CD4-positive, alpha-beta T cell treated with Interleukin-1 beta for 1 hour (primary cell): Measurements from ENCODE around the gene DBX2.
"Not testable (repeated sequence)": the region's sequence is repeated elsewhere in the genome, so short reads cannot be mapped to it uniquely, and the experiment has no call there.

ENCODE experiments used
- DNase-seq, 2 donors: peaks; one replicate each; pipeline ENCODE4 v3.0.0-alpha.2; 2020 to 2022

DBX2 gene

GRCh38 chr12:45050751-45051571 lies at the start of gene DBX2:
DBX2 (minus strand) TSS chr12:45051099; CDS start chr12:45050927, 172 bp downstream.
- no peak for DNase-seq

- no peak for DNase-seq
Observed at GRCh38 chr12:45098766-45099165, 47.9 kb upstream of the DBX2 start.

DNA sequence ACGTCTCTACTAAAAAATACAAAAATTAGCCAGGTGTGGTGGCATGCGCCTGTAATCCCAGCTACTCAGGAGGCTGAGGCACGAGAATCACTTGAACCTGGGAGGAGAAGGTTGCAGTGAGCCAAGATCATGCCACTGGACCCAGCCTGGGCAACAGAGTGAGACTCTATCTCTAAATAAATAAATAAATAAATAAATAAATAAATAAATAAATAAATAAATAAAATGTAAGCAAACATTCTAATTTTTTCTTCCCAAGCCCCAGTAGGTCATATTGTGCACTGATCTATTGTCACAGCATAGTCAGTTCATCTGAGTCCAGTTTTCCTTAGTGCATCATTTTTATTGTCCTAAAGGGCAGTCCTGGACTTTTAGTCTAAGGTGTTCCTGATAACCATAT lies 44.5 kb upstream of the DBX2 start:
- not testable (repeated sequence) for DNase-seq

- DNase-seq: no peak
Observed at GRCh38 chr12:45093051-45093450, 42.2 kb upstream of the DBX2 start.

DNA sequence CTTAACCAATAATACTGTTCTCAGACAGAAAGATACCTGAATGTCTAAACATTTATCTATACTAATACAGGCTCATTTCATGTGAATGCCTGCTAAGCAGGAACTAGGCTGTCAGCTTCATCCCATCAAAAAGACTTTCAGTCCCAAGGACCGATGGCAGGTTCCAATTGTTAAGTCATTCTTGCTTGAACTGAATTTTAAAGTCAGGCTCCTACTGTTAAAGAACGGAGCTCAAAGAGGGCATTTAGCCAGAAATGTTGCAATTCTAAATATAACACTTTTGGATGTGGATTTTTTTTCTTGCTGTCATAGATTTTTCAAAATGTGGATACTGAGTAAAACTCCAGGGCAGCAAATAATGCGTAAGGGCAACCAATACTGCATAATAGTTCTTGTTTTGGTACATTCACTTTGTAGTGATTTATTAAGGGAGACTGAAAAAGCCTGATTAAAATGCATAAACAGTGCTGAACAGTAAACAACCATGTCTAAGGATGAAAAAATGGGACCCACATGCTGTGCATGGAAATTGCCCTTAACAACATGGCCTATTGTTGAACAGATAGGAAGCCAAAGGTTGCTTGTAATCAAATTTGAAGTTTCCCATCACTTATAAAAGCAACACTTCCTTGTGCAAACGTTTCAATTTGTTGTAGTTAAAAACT lies 38.6 kb upstream of the DBX2 start:
- DNase-seq: no peak

- DNase-seq: no peak
Observed at GRCh38 chr12:45088608-45089007, 37.7 kb upstream of the DBX2 start.

DNA sequence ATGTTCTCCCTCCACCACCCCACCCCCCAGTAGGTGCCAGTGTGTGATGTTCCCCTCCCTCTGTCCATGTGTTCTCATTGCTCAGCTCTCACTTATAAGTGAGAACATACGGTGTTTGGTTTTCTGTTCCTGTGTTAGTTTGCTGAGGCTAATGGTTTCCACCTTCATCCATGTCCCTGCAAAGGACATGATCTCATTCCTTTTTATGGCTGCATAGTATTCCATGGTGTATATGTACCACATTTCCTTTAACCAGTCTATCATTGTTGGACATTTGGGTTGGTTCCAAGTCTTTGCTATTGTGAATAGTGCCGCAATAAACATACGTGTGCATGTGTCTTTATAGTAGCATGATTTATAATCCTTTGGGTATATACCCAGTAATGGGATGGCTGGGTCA lies 33.3 kb upstream of the DBX2 start:
- not testable (repeated sequence) for DNase-seq

DNA sequence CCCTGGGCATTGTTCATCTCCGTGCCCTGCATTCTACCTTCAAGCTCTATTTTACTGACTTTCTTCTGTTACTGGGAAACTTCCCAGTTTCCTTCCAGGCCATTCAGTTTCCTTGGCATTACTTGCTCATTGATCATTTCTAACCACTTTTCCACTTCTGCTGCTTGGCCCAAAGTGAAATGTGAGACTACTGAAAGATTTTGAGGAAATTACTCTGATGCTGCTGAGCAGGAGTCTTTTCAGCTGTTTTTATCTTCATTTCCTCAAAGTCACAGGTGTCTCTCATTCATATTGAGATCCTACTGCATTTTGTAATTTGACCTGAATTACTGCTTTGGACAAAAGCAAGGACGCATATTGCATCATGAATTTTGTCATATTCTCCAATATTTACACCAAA lies 26.4 kb upstream of the DBX2 start:
- no peak for DNase-seq

- no peak for DNase-seq
Observed at GRCh38 chr12:45076417-45077026, 25.6 kb upstream of the DBX2 start.

DNA sequence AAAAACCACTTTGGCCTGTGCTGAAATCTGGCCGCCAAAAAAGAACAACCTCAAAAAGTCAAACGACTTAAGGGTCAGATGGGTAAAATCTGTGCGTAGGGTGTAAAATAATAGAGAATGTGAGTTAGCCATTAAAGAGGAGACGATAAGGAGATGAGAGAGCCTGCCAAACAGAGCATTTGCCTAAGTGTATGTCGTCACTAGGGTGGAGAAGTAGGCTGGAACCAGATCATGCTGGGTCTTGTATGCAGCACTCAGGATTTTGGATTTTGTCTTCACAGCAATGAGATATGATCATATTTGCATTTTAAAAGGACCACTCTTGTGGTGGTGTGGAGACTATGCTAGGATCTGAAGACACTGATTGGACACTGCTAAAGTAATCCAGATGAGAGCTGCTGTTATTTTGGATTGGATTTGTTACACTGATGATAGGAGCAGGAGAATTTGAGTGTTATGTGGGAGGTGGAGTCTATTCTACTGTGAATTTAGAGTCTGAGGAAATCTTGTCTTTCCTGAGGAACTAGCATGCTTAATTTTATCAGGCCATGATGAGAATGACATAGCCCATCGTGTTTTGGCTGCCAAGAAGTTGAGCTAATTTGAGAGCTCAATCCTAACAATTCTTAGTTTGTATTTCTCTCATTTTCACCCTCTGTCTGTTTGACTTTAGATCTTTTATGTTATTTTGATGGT lies 24.8 kb upstream of the DBX2 start:
- DNase-seq: no peak

DNA sequence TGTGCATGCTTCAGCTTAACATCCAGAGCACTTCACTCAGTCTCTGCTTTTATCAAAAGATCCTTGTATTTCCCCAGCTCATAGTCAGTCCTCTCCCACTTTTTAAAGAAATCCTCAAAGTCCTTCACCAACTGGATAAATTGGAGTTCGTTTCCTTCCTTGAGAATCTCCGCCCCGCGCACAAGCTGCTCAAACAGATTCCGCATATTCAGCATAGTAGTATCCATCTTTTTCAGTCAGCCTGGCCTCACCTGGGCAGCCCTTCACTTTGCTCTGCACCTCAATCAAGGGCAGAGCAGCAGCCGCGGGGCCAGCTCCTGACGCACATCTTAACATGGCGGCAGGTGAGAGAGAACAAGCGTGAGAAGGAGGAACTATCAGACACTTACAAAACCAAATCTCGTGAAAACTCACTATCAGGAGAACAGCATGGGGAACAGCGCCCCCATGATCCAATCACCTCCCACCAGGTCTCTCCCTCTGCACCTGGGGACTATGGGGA lies 14.3 kb upstream of the DBX2 start:
- DNase-seq: no peak

DNA sequence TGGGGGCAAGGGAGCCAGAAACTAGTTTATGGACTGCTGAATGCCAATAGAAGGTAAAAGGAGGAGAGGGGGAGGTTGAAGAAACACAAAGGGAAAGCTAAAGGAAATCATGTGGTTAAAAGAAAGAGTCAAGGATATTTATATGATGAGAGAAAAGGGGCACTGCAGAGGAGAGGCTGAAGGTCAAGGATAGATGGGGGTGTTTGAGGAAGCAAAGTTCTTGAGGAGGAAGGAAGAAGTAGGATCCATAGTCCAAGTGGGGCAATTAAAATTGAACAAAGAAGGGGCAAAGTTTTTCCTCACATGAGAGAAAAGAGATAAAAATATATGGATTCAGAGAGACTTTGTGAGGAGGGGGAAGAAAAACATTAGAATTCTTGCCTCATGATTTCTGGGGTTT lies 10.1 kb upstream of the DBX2 start:
- no peak for DNase-seq

GRCh38 chr12:45051572-45052125 lies 750 bp upstream of the DBX2 start:
- no peak for DNase-seq

- DNase-seq: no peak
Observed at GRCh38 chr12:45049912-45050750, 768 bp downstream of the DBX2 start.

DNA sequence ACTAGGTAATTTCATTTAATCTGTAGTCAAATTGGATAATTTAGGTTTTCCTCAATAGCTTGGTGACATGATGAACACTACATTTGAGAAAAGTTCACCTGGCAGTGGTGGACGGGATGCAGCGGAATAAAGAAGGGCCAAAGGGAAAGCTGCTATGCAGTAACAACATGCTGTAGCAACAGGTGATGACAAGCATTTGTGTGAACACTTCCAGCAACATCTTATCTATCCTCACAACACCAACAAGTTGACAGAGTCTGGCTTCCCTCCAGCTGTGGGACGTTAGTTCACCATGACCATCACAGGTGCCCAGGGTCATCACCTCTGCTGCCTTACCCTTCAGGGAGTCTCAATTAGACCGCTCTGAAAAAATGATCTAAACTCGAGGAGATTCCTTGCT lies 8.3 kb downstream of the DBX2 start:
- no peak for DNase-seq

DNA sequence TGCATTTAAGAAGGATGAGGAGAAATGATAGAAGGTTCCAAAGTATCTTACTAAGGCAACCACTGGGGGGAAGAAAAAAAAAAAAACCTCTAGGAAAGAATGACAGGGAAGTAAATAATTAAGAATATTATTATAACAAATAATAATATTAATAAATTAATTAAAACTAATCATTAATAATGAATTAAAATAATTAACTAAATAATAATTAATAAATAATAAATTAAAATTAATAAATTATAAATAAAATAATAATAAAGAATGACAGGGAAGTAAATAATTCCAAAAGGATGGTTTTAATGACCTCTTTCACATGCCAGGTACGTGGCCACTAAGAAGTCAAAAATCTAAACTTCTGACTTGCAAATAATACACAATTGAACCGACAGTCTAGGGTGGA lies 9.9 kb downstream of the DBX2 start:
- no peak for DNase-seq

DNA sequence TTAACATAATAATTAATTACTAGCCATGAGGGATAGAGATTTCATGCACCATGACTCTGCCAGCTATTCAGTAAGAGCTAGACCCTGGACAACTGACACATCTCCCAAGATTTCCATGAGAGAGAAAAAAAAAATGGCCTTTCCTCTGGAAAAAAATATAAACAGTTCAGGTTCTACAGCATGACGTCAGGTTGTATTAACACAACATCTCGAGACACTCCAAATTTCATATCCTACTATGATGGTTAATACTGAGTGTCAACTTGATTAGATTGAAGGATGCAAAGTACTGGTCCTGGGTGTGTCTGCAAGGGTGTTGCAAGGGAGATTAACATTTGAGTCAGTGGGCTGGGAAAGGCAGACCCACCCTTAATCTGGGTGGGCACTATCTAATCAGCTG lies 11.1 kb downstream of the DBX2 start:
- no peak for DNase-seq

- no peak for DNase-seq
Observed at GRCh38 chr12:45034861-45035265, 16.0 kb downstream of the DBX2 start.

DNA sequence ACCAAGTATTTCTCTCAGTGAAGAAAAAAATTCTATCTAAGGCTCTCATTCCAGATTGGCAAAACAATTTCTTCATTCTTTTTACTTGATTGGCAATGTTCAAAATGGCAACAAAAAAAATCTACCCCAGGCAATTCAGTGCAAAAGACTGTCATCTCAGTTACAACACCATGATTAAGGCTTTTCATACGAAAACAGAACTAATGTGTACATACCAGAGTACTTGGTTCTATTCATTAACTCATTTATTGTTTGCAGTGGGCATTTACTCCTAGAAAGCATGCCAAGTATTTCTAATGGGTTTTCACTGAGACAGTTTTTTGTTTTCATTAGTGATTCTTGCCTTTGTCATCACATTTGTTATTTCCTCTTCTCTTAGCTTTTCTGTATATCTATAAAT lies 33.0 kb downstream of the DBX2 start:
- DNase-seq: no peak

- DNase-seq: no peak
Observed at GRCh38 chr12:45014396-45014795, 36.5 kb downstream of the DBX2 start.

- DNase-seq: no peak
Observed at GRCh38 chr12:45012749-45013148, 38.1 kb downstream of the DBX2 start.

- no peak for DNase-seq
Observed at GRCh38 chr12:45010059-45010458, 40.8 kb downstream of the DBX2 start.
